Osteoblast (primary cell): ENCODE data around the gene GCNT2. TPM values are rescaled to one million over a fixed set of nuclear protein-coding genes. Genes with fewer than 3 reads are reported as not detected.

Experiments used
- DNase-seq: peaks from one replicate; pipeline ENCODE4 v3.0.0; 2011; ENCODE audit warnings: low spot score, mixed read lengths; ENCODE audit not compliant: insufficient read length; ENCODE audit errors: missing footprints
- H2AFZ ChIP-seq: 2 replicates; pipeline ENCODE4 v1.6.0; 2011; ENCODE audit warnings: mild to moderate bottlenecking, low read length
- H3K27ac ChIP-seq: 2 replicates; pipeline ENCODE4 v1.5.1; 2011; ENCODE audit warnings: mild to moderate bottlenecking, low read depth, low read length, moderate library complexity
- H3K27me3 ChIP-seq: 2 replicates; pipeline ENCODE4 v1.6.0; 2012; ENCODE audit warnings: mild to moderate bottlenecking, control low read depth, inconsistent platforms, low read length, moderate library complexity; ENCODE audit not compliant: insufficient read depth
- H3K36me3 ChIP-seq: 2 replicates; pipeline ENCODE4 v1.5.1; 2011; ENCODE audit warnings: mild to moderate bottlenecking, low read length, control low read depth, moderate library complexity; ENCODE audit not compliant: insufficient read depth
- H3K4me1 ChIP-seq: 2 replicates; pipeline ENCODE4 v1.5.1; 2011; ENCODE audit warnings: mild to moderate bottlenecking, low read length, control low read depth, moderate library complexity; ENCODE audit not compliant: insufficient read depth
- H3K4me2 ChIP-seq: 2 replicates; pipeline ENCODE4 v1.6.0; 2011; ENCODE audit warnings: mild to moderate bottlenecking, low read length; ENCODE audit not compliant: insufficient read depth
- H3K4me3 ChIP-seq: fragments of 200-600 bp; sonication (generic); 3 replicates; pipeline ENCODE4 v1.5.1; 2012; ENCODE audit warnings: mild to moderate bottlenecking, low read length, inconsistent platforms; ENCODE audit not compliant: insufficient read depth
- H3K79me2 ChIP-seq: 2 replicates; pipeline ENCODE4 v1.6.0; 2012; ENCODE audit warnings: mild to moderate bottlenecking, low read length, control low read depth, inconsistent platforms; ENCODE audit not compliant: insufficient read depth
- H3K9me3 ChIP-seq: 2 replicates; pipeline ENCODE4 v1.5.1; 2011; ENCODE audit warnings: low read depth, low read length, control low read depth
- H4K20me1 ChIP-seq: 2 replicates; pipeline ENCODE4 v1.6.0; 2012; ENCODE audit warnings: mild to moderate bottlenecking, low read length, control low read depth; ENCODE audit not compliant: insufficient read depth
- total RNA-seq: library from RNA; depleted of rRNA; stranded (reverse); fragments of >200 nt; gene quantifications from 2 replicates; pipeline ENCODE4 v1.2.3, GENCODE V29; 2012
- TF ChIP-seq, protein P1 (sequence below): IDR thresholded peaks from 2 replicates; pipeline ENCODE4 v1.5.1; 2011; ENCODE audit warnings: mild to moderate bottlenecking, low read depth, low read length, moderate library complexity; ENCODE audit errors: extremely low read depth

GCNT2 gene
- total RNA-seq, 1 donor = 0.72 TPM

DNA sequence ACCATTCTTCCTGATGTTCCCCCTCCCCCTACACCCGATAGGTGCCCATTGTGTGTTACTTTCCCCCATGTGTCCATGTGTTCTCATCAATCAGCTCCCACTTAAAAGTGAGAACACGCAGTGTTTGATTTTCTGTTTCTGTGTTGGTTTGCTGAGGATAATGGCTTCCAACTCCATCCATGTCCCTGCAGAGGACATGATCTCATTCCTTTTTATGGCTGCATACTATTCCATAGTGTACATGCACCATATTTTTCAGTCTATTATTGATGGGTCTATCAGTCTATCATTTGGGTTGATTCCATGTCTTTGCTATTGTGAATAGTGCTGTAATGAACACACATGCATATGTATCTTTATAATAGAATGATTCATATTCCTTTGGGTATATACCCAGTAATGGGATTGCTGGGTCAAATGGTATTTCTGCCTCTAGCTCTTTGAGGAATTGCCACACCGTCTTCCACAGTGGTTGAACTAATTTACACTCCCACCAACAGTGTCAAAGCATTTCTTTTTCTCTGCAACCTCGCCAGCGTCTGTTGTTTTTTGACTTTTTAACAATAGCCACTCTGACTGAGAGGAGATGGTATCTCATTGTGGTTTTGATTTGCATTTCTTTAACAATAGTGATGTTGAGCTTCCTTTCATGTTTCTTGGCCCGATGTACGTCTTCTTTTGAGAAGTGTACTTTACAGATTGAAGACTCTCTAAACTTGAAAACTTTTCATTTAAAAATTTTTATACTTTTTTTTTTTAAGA, 41.0 kb upstream of the GCNT2 start:
- H3K4me2 ChIP-seq = no peak overlapping the region
- H3K79me2 ChIP-seq = no peaks in the 10 kb centered on the region
- H3K9me3 ChIP-seq = no peaks in the 10 kb centered on the region
- no peaks in the 10 kb centered on the region for H3K4me1 ChIP-seq
- TF ChIP-seq, protein P1, sequence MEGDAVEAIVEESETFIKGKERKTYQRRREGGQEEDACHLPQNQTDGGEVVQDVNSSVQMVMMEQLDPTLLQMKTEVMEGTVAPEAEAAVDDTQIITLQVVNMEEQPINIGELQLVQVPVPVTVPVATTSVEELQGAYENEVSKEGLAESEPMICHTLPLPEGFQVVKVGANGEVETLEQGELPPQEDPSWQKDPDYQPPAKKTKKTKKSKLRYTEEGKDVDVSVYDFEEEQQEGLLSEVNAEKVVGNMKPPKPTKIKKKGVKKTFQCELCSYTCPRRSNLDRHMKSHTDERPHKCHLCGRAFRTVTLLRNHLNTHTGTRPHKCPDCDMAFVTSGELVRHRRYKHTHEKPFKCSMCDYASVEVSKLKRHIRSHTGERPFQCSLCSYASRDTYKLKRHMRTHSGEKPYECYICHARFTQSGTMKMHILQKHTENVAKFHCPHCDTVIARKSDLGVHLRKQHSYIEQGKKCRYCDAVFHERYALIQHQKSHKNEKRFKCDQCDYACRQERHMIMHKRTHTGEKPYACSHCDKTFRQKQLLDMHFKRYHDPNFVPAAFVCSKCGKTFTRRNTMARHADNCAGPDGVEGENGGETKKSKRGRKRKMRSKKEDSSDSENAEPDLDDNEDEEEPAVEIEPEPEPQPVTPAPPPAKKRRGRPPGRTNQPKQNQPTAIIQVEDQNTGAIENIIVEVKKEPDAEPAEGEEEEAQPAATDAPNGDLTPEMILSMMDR = no peak
- H3K4me3 ChIP-seq = no peak overlapping the region
- H3K36me3 ChIP-seq = no peaks in the 10 kb centered on the region
- no peak overlapping the region for H2AFZ ChIP-seq
- H3K27ac ChIP-seq = no peak overlapping the region
- H3K27me3 ChIP-seq = no peaks in the 10 kb centered on the region
- DNase-seq = no peak
- H4K20me1 ChIP-seq = no peaks in the 10 kb centered on the region

DNA sequence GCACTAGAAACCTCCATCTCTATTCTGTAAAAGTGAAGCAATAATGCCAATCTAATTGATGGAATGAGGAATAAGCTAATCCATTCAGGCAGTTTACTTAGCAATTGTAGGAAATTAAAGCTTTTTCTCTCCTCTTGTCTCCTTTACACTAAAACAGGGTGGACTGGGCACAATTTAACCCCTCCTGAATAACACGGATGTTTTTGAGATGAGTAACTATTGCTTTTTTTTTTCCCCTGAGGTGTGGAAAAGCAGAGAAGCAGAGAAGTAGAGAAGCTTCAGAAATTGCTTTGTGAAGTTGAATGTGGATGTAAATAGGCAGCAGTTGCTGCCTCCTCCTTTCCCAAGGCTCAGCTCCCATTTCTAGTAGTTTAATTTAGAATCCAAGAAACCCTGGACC, 40.0 kb upstream of the GCNT2 start:
- Histone ChIP-seq H3K36me3 (no peaks in the 10 kb centered on the region), H3K4me2 (no peak overlapping the region), H3K4me1 (no peaks in the 10 kb centered on the region), H3K4me3 (no peak overlapping the region), H2AFZ (no peak overlapping the region), H3K79me2 (no peaks in the 10 kb centered on the region), H3K9me3 (no peaks in the 10 kb centered on the region), H4K20me1 (no peaks in the 10 kb centered on the region), H3K27ac (no peak overlapping the region), H3K27me3 (no peaks in the 10 kb centered on the region)
- TF ChIP-seq, protein P1 = no peak
- DNase-seq = no peak

DNA sequence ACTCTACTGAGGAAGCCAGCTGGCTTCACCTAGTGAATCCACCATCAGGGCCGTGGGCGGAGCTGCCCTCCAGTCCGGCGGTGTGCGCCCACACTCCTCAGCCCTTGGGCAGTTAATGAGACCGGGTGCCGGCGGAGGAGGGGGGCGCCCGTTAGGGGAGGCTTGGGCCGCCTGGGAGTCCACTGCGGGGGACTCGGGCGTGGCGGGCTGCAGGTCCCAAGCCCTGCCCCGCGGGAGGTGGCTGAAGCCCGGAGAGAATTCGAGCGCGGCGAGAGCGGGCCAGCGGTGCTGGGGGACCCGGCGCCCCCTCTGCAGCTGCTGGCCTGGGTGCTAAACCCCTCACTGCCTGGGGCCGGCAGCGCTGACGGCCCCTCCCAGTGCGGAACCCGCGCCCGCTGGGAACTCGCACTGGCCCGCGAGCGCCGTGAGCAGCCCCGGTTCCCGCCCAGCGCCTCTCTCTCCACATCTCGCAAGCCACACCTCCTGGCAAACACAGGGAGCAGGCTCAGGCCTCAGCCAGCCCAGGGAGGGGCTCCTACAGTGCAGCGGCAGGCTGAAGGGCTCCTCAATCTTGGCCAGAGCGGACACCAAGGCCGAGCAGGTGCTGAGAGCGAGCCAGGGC, 38.4 kb upstream of the GCNT2 start:
- Histone ChIP-seq H3K4me1 (no peaks in the 10 kb centered on the region), H3K27ac (no peak overlapping the region), H3K9me3 (no peaks in the 10 kb centered on the region), H4K20me1 (no peaks in the 10 kb centered on the region), H3K36me3 (no peaks in the 10 kb centered on the region), H3K79me2 (no peaks in the 10 kb centered on the region), H2AFZ (no peak overlapping the region), H3K27me3 (no peaks in the 10 kb centered on the region), H3K4me2 (no peak overlapping the region), H3K4me3 (no peak overlapping the region)
- TF ChIP-seq, protein P1 = no peak
- DNase-seq = no peak

DNA sequence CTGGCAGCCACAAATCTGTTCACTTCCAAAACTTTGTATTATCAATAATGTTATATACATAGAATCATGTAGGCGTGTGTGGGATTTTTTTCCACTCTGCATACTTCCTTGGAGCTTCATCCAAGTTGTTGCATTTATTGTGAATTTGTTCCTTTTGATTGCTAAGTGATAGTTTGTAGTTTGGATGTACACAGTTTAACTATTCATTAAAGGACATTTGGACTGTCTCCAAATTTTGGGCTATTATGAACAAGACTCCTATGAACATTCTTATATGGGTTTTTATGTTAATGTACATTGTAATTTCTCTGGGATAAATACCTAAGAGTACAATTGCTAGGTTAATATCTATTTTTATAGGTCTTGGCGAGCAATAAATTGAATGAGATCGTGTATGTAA, 36.2 kb upstream of the GCNT2 start:
- TF ChIP-seq, protein P1 = no peak
- H4K20me1 ChIP-seq = no peaks in the 10 kb centered on the region
- peaks cover 5% of the 10 kb centered on the region for H3K27me3 ChIP-seq
- H3K4me3 ChIP-seq = no peak overlapping the region
- H3K79me2 ChIP-seq = no peaks in the 10 kb centered on the region
- no peak overlapping the region for H2AFZ ChIP-seq
- no peak for DNase-seq
- no peaks in the 10 kb centered on the region for H3K9me3 ChIP-seq
- no peaks in the 10 kb centered on the region for H3K4me1 ChIP-seq
- H3K27ac ChIP-seq = no peak overlapping the region
- no peaks in the 10 kb centered on the region for H3K36me3 ChIP-seq
- no peak overlapping the region for H3K4me2 ChIP-seq
